IMR-90 (cell line): Measurements from ENCODE around the gene PIK3CG. TPM values are rescaled to one million over a fixed set of nuclear protein-coding genes. Genes with fewer than 3 reads are reported as not detected.

Source experiments
- ATAC-seq: fragments of 200-7000 bp; cut with Tn5 transposase; 2 replicates; pipeline ENCODE4 v1.9.1; 2020; ENCODE audit warnings: low read depth, mild to moderate bottlenecking, moderate library complexity
- BruUV-seq: library from RNA; stranded (reverse); fragments of 400-500 nt; replicated peaks from 2 replicates; lab custom pipeline; 2021; lab: Mats Ljungman, UMichigan
- CTCF ChIA-PET: fragments of 300-600 bp; formaldehyde crosslinking; extraction: SDS; loops from one replicate; lab custom pipeline; 2021; ENCODE audit warnings: antibody characterized with exemption; lab: Yijun Ruan, JAX
- POLR2A ChIA-PET: fragments of 300-600 bp; sonication (Branson Sonifier 250); formaldehyde crosslinking; loops from one replicate; lab custom pipeline; 2022; ENCODE audit warnings: antibody characterized with exemption; ENCODE audit not compliant: unreplicated experiment; lab: Charles Lee
- DNase-seq: peaks from one replicate; pipeline ENCODE4 v3.0.0; 2013
- H2AFZ ChIP-seq: replicated peaks from 2 replicates; pipeline ENCODE3; 2013; ENCODE audit warnings: low read length, mild to moderate bottlenecking; ENCODE audit not compliant: poor library complexity
- H2AK5ac ChIP-seq: 2 replicates; pipeline ENCODE4 v1.6.1; 2013; ENCODE audit warnings: low read depth, low read length, inconsistent platforms
- H2AK9ac ChIP-seq: replicated peaks from 2 replicates; pipeline ENCODE3; 2013; ENCODE audit warnings: mild to moderate bottlenecking, low read depth, low read length, moderate library complexity; ENCODE audit not compliant: poor library complexity
- H2BK120ac ChIP-seq: 2 replicates; pipeline ENCODE4 v1.6.1; 2013; ENCODE audit warnings: low read depth, low read length, inconsistent platforms
- H2BK15ac ChIP-seq: 3 replicates; pipeline ENCODE4 v1.6.1; 2013; ENCODE audit warnings: low read depth, low read length, inconsistent platforms
- H2BK20ac ChIP-seq: 2 replicates; pipeline ENCODE4 v1.6.1; 2013; ENCODE audit warnings: low read depth, mild to moderate bottlenecking, inconsistent platforms, low read length, moderate library complexity
- H2BK5ac ChIP-seq: 2 replicates; pipeline ENCODE4 v1.6.1; 2013; ENCODE audit warnings: mild to moderate bottlenecking, low read depth, low read length, inconsistent platforms; ENCODE audit not compliant: poor library complexity, severe bottlenecking
- H3K14ac ChIP-seq: replicated peaks from 2 replicates; pipeline ENCODE4 v1.6.1; 2013; ENCODE audit warnings: low read depth, low read length, inconsistent platforms
- H3K18ac ChIP-seq: 2 replicates; pipeline ENCODE4 v1.6.1; 2013; ENCODE audit warnings: low read depth, low read length, control low read depth
- H3K23ac ChIP-seq: 2 replicates; pipeline ENCODE4 v1.6.1; 2013; ENCODE audit warnings: low read depth, low read length, inconsistent platforms
- H3K27ac ChIP-seq: 2 replicates; pipeline ENCODE4 v1.5.1; 2013; ENCODE audit warnings: mild to moderate bottlenecking, control low read depth, low read length; ENCODE audit not compliant: insufficient read depth
- H3K27me3 ChIP-seq: 2 replicates; pipeline ENCODE4 v1.6.1; 2013; ENCODE audit warnings: low read length; ENCODE audit not compliant: control insufficient read depth, insufficient read depth
- H3K36me3 ChIP-seq: 2 replicates; pipeline ENCODE4 v1.6.1; 2013; ENCODE audit warnings: low read length, mixed read lengths; ENCODE audit not compliant: control insufficient read depth, insufficient read depth
- H3K4ac ChIP-seq: 2 replicates; pipeline ENCODE4 v1.6.1; 2013; ENCODE audit warnings: low read depth, low read length, inconsistent platforms
- H3K4me1 ChIP-seq: 2 replicates; pipeline ENCODE4 v1.6.1; 2013; ENCODE audit warnings: low read length, mixed read lengths; ENCODE audit not compliant: control insufficient read depth, insufficient read depth
- H3K4me2 ChIP-seq: 2 replicates; pipeline ENCODE4 v1.6.1; 2013; ENCODE audit warnings: low read depth, mild to moderate bottlenecking, control low read depth, low read length, moderate library complexity
- H3K4me3 ChIP-seq: 2 replicates; pipeline ENCODE4 v1.5.1; 2013; ENCODE audit warnings: low read depth, mild to moderate bottlenecking, control low read depth, low read length, moderate library complexity; ENCODE audit not compliant: insufficient read depth
- H3K56ac ChIP-seq: 2 replicates; pipeline ENCODE4 v1.6.1; 2013; ENCODE audit warnings: low read length, inconsistent platforms; ENCODE audit not compliant: insufficient read depth; ENCODE audit errors: extremely low read depth
- H3K79me1 ChIP-seq, 2 experiments: 2 replicates each; pipeline ENCODE4 v1.6.1; 2013; ENCODE audit warnings: low read length in 2 of 2, inconsistent platforms in 1 of 2, low read depth in 1 of 2
- H3K9ac ChIP-seq: 2 replicates; pipeline ENCODE4 v1.6.1; 2013; ENCODE audit warnings: low read depth, low read length, control low read depth
- H3K9me1 ChIP-seq: 2 replicates; pipeline ENCODE4 v1.6.1; 2013; ENCODE audit warnings: low read length, inconsistent platforms; ENCODE audit not compliant: insufficient read depth
- H3K9me3 ChIP-seq: 2 replicates; pipeline ENCODE4 v1.6.1; 2013; ENCODE audit warnings: low read length; ENCODE audit not compliant: control insufficient read depth, insufficient read depth
- H4K20me1 ChIP-seq: 2 replicates; pipeline ENCODE4 v1.6.1; 2013; ENCODE audit warnings: low read length, inconsistent platforms; ENCODE audit not compliant: insufficient read depth
- H4K5ac ChIP-seq: 2 replicates; pipeline ENCODE4 v1.6.1; 2013; ENCODE audit warnings: mild to moderate bottlenecking, low read depth, low read length, control low read depth
- H4K8ac ChIP-seq, 2 experiments: 2 replicates each; pipeline ENCODE4 v1.6.1; 2013; ENCODE audit warnings: low read depth in 2 of 2, low read length in 2 of 2, control low read depth in 1 of 2, inconsistent platforms in 1 of 2
- H4K91ac ChIP-seq: 2 replicates; pipeline ENCODE4 v1.6.1; 2013; ENCODE audit warnings: low read depth, low read length, inconsistent platforms; ENCODE audit not compliant: insufficient read depth
- CEBPB ChIP-seq: IDR thresholded peaks from 2 replicates; pipeline ENCODE4 v1.6.1; 2012; ENCODE audit warnings: low read depth, low read length, improper control_type of control experiment
- CHD1 ChIP-seq: IDR thresholded peaks from 2 replicates; pipeline ENCODE4 v1.6.1; 2012; ENCODE audit warnings: low read depth, low read length, improper control_type of control experiment
- FOS ChIP-seq: fragments of 150-350 bp; IDR thresholded peaks from 2 replicates; pipeline ENCODE4 v1.6.1; 2016; ENCODE audit warnings: low read depth, low read length
- MAZ ChIP-seq: IDR thresholded peaks from 2 replicates; pipeline ENCODE4 v1.6.1; 2012; ENCODE audit warnings: low read depth, mild to moderate bottlenecking, low read length, improper control_type of control experiment, moderate library complexity, borderline replicate concordance
- POLR2A ChIP-seq: IDR thresholded peaks from 2 replicates; pipeline ENCODE4 v1.6.1; 2012; ENCODE audit warnings: mild to moderate bottlenecking, low read depth, low read length
- RAD21 ChIP-seq: IDR thresholded peaks from 2 replicates; pipeline ENCODE4 v1.6.1; 2012; ENCODE audit warnings: low read length, improper control_type of control experiment
- RCOR1 ChIP-seq: IDR thresholded peaks from 2 replicates; pipeline ENCODE4 v1.6.1; 2012; ENCODE audit warnings: mild to moderate bottlenecking, low read length, improper control_type of control experiment; ENCODE audit not compliant: insufficient replicate concordance
- RFX5 ChIP-seq: IDR thresholded peaks from 2 replicates; pipeline ENCODE4 v1.8.0; 2012; ENCODE audit warnings: low read depth, mild to moderate bottlenecking, low read length, moderate library complexity
- SMC3 ChIP-seq: fragments of 150-350 bp; IDR thresholded peaks from 2 replicates; pipeline ENCODE4 v1.6.1; 2016; ENCODE audit warnings: low read depth, mild to moderate bottlenecking, antibody characterized with exemption, low read length, moderate library complexity
- WGBS, 2 experiments: methylation state at CpG; one replicate each; pipeline versions ENCODE4 v1.1.5 to v1.1.7; 2013; ENCODE audit warnings: missing lambda C conversion rate in 2 of 2; ENCODE audit not compliant: insufficient read length in 1 of 2; ENCODE audit errors: extremely low coverage in 2 of 2; 5-methylcytosine and 5-hydroxymethylcytosine counted together
- dilution Hi-C: fragments of 300-500 bp; cut with HindIII; formaldehyde crosslinking; loops from one replicate; pipeline ENCODE4 v1.14.3; 2018; ENCODE audit warnings: low sequenced_read_pairs; ENCODE audit not compliant: unreplicated experiment
- in situ Hi-C: fragments of 300-500 bp; cut with MboI; formaldehyde crosslinking; loops from 3 replicates; pipeline ENCODE4 v1.14.3; 2019; ENCODE audit warnings: low sequenced_read_pairs, inconsistent platforms, mixed read lengths
- intact Hi-C: fragments of 100-400 bp; cut with micrococcal nuclease; formaldehyde crosslinking; loops from 2 replicates; pipeline ENCODE4 v1.10.0; 2022
- polyA plus RNA-seq, 3 experiments: library from polyadenylated mRNA; depleted of rRNA; stranded (reverse); fragments of >200 nt; gene quantifications; 2 replicates each; pipeline ENCODE4 v1.2.3, GENCODE V29; 2012; ENCODE audit warnings: low replicate concordance in 1 of 3
- total RNA-seq: library from RNA; depleted of rRNA; stranded (reverse); fragments of >200 nt; gene quantifications from 2 replicates; pipeline ENCODE4 v1.2.3, GENCODE V29; 2012
- TF ChIP-seq, protein P1 (sequence below): fragments of 150-350 bp; IDR thresholded peaks from 2 replicates; pipeline ENCODE4 v1.6.1; 2017; ENCODE audit warnings: mild to moderate bottlenecking, antibody characterized with exemption, low read length, low read depth

The PIK3CG gene
- total and polyA plus RNA-seq, 2 of the 4 experiments (the other 2 are of a cell fraction): under 0.01 TPM; not detected in 1

DNA sequence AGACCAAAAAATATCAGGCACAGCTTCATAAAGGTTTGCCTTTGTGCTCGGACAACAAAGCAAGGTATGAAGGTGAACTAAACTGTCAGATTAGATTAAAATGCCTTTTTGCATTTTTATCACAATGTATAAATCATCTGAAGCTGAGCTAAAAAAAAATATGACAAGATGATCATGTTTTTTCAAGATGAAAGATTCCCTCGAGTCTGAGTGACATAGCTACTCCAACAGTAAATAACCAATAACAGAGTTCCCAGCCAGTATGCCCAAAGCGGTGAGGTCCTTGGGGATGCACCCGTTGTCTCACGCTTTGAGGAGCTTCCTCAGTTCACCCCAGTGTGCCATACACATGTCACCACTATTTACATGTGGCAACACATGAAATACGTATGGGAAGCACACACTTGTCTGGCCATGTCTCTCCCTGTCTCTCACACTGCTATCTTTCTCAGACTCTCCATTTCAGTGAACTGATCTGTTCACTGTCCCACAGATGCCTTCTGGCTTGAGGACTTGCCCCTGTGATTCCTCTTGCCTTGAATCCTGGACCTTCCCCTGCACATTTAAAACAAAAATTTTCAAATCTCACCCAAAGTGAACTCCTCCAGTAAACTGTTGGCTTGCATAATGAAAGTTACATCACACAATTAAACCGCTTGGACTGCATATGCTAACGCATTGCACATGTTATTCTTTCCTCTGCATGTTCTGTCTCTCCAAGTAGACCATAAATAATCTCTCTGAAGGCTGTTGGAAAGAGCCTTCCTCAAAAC, 2.6 kb upstream of the PIK3CG start:
- 0 out of 4 replicates have a peak overlapping the region, but pooled peaks of 1 of the 2 experiments have one; percentile 5 for H4K8ac ChIP-seq
- no peak overlapping the region for H3K14ac ChIP-seq
- CTCF ChIA-PET: no interaction called here
- H3K36me3 ChIP-seq: no peaks in the 10 kb centered on the region
- H4K91ac ChIP-seq: no peak overlapping the region
- peak; percentile 37 for ATAC-seq
- no TSS peak for BruUV-seq
- peaks cover 3% of the 10 kb centered on the region for H3K4me1 ChIP-seq
- intact Hi-C loops: no loop called here
- no peak overlapping the region for H3K9ac ChIP-seq
- no peak overlapping the region for H2BK5ac ChIP-seq
- no peak overlapping the region for H3K56ac ChIP-seq
- no peak overlapping the region for H4K5ac ChIP-seq
- H3K4me3 ChIP-seq: no peak overlapping the region
- no peak overlapping the region for H2BK15ac ChIP-seq
- H2AK5ac ChIP-seq: no peak overlapping the region
- H3K4me2 ChIP-seq: 0 out of 2 replicates have a peak overlapping the region, but pooled peaks have one; percentile 8
- 0 out of 2 replicates have a peak overlapping the region, but pooled peaks have one; percentile 11 for H3K18ac ChIP-seq
- peaks cover 3% of the 10 kb centered on the region; the same call in 1 of the 2 replicates for H3K9me3 ChIP-seq
- dilution Hi-C loops: no loop called here
- in situ Hi-C loops: no loop called here
- H3K23ac ChIP-seq: 0 out of 2 replicates have a peak overlapping the region, but pooled peaks have one; percentile 49
- POLR2A ChIA-PET: no interaction called here
- peak overlapping the region; percentile 29; the same call in 1 of the 2 replicates for H2BK120ac ChIP-seq
- peak overlapping the region; percentile 37; the same call in 1 of the 2 replicates for H3K4ac ChIP-seq
- H2AK9ac ChIP-seq: no peak overlapping the region
- H3K9me1 ChIP-seq: no peaks in the 10 kb centered on the region
- H3K79me1 ChIP-seq: no peaks in the 10 kb centered on the region
- peak; percentile 25 for DNase-seq
- 95% methylated on average over 3 of the region's 8 CpGs; no CpG with 5 or more reads in 1 of the 2 experiments for WGBS, 2 experiments
- H4K20me1 ChIP-seq: no peaks in the 10 kb centered on the region
- TF ChIP-seq FOS: no peak
- TF ChIP-seq, protein P1, sequence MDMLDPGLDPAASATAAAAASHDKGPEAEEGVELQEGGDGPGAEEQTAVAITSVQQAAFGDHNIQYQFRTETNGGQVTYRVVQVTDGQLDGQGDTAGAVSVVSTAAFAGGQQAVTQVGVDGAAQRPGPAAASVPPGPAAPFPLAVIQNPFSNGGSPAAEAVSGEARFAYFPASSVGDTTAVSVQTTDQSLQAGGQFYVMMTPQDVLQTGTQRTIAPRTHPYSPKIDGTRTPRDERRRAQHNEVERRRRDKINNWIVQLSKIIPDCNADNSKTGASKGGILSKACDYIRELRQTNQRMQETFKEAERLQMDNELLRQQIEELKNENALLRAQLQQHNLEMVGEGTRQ: no peak
- no peak for TF ChIP-seq POLR2A
- no peak for TF ChIP-seq CEBPB
- no peak for TF ChIP-seq SMC3
- TF ChIP-seq RCOR1: no peak
- no peak for TF ChIP-seq CHD1
- TF ChIP-seq RFX5: no peak
- TF ChIP-seq MAZ: no peak
- no peak for TF ChIP-seq RAD21
- peak overlapping the region; percentile 13; the same call in 1 of the 2 replicates for H3K27ac ChIP-seq
- H2BK20ac ChIP-seq: no peak overlapping the region
- no peaks in the 10 kb centered on the region for H3K27me3 ChIP-seq
- no peak overlapping the region for H2AFZ ChIP-seq
